Erythroblast (primary cell): ENCODE data around the gene IDI2.

Source experiments
- GATA1 ChIP-seq: IDR thresholded peaks from 2 replicates; pipeline ENCODE4 v1.6.1; 2011; ENCODE audit warnings: low read depth, mild to moderate bottlenecking, control low read depth, low read length, moderate library complexity
- POLR2A ChIP-seq: IDR thresholded peaks from 2 replicates; pipeline ENCODE4 v1.6.1; 2011; ENCODE audit warnings: mild to moderate bottlenecking, low read length

- TF ChIP-seq POLR2A (no peak), GATA1 (no peak)
These were observed 49.2 kb upstream of the IDI2 start for GRCh38 chr10:1074748-1075308.
